Measurements from ENCODE around the gene SH2D3C. TPM values are rescaled to one million over a fixed set of nuclear protein-coding genes. Genes with fewer than 3 reads are reported as not detected.

SH2D3C gene
- total and polyA plus RNA-seq, 2 of the 4 experiments (the other 2 are of a cell fraction) = under 0.01 to 0.24 TPM

DNA sequence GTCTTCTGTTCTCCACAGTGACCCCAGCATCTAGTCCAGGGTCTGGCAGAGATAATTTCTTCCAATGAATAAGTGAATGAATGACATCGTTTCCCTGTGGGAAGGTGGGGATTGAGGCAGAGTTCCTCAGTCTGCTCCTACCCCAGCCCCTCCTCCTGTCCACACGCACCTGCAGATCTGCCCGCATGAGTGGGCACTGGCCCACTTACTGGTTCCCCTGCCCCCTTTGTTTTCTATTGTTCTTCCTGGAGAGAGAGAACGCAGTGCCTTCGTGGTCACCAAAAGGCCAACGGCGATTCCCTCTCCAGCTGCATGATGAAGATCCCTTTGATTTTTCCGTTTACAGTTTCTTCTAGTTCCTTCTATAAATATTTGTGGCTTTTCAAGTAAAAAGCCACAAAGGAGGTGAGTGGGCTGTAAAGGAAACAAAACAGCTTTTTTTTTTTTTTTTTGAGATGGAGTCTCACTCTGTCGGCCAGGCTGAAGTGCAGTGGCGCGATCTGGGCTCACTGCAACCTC, 18.4 kb upstream of the SH2D3C start:
- Histone ChIP-seq H3K27ac (ENCODE audit: insufficient read depth, low read length) (no peak overlapping the region), H3K27me3 (ENCODE audit: control insufficient read depth, insufficient read depth, low read length) (no peaks in the 10 kb centered on the region), H2BK5ac (ENCODE audit: low read depth, low read length, poor library complexity, severe bottlenecking) (no peak overlapping the region), H2AK9ac (replicated peaks; ENCODE audit: low read depth, low read length, poor library complexity) (no peak overlapping the region), H3K4me2 (ENCODE audit: low read depth, low read length) (0 out of 2 replicates have a peak overlapping the region, but pooled peaks have one; percentile 2), H2AK5ac (ENCODE audit: low read depth, low read length) (no peak overlapping the region), H4K8ac (ENCODE audit: low read depth in 2 of 2, low read length in 2 of 2) (no peak overlapping the region), H3K79me1 (ENCODE audit: low read depth in 1 of 2, low read length in 2 of 2) (peaks cover 6 to 30% of the 10 kb centered on the region in 2 experiments; a peak in 2 of 4 replicates), H3K9ac (ENCODE audit: low read depth, low read length) (no peak overlapping the region), H2BK120ac (ENCODE audit: low read depth, low read length) (no peak overlapping the region), H3K56ac (ENCODE audit: extremely low read depth, insufficient read depth, low read length) (no peak overlapping the region), H2BK20ac (ENCODE audit: low read depth, low read length) (no peak overlapping the region), H3K9me3 (ENCODE audit: control insufficient read depth, insufficient read depth, low read length) (no peaks in the 10 kb centered on the region), H4K5ac (ENCODE audit: low read depth, low read length) (no peak overlapping the region), H2AFZ (replicated peaks; ENCODE audit: low read length, poor library complexity) (no peak overlapping the region), H2BK15ac (ENCODE audit: low read depth, low read length) (no peak overlapping the region), H3K9me1 (ENCODE audit: insufficient read depth, low read length) (peaks cover 20% of the 10 kb centered on the region), H3K4me3 (ENCODE audit: insufficient read depth, low read depth, low read length) (no peak overlapping the region), H3K14ac (replicated peaks; ENCODE audit: low read depth, low read length) (no peak overlapping the region), H4K91ac (ENCODE audit: insufficient read depth, low read depth, low read length) (no peak overlapping the region), H3K4ac (ENCODE audit: low read depth, low read length) (no peak overlapping the region), H4K20me1 (ENCODE audit: insufficient read depth, low read length) (peaks cover 28% of the 10 kb centered on the region), H3K23ac (ENCODE audit: low read depth, low read length) (peak overlapping the region; percentile 29; the same call in 1 of the 2 replicates), H3K18ac (ENCODE audit: low read depth, low read length) (no peak overlapping the region), H3K36me3 (ENCODE audit: control insufficient read depth, insufficient read depth, low read length) (peaks cover 9% of the 10 kb centered on the region; the same call in 1 of the 2 replicates), H3K4me1 (ENCODE audit: control insufficient read depth, insufficient read depth, low read length) (peaks cover 16% of the 10 kb centered on the region)
- ChIA-PET POLR2A (ENCODE audit: unreplicated experiment) (interaction anchor here (0.6 kb wide), 2 partner anchors 56 to 74 kb away, joined by 3 read pairs; no protein-coding TSS in a partner anchor), CTCF (interaction anchor here (0.5 to 1.0 kb wide), 2 partner anchors 62 to 189 kb away, joined by 3 to 5 read pairs; partner anchors contain the start of gene TOR2A)
- in situ Hi-C loops (cut with MboI; ENCODE audit: low sequenced_read_pairs) = no loop called here
- WGBS, 2 experiments (ENCODE audit: extremely low coverage in 2 of 2, insufficient read length in 1 of 2) = 20% methylated on average over 2 of the region's 11 CpGs; no CpG with 5 or more reads in 1 of the 2 experiments
- intact Hi-C loops (cut with micrococcal nuclease) = no loop called here
- peak; percentile 65 for DNase-seq
- dilution Hi-C loops (cut with HindIII; ENCODE audit: low sequenced_read_pairs, unreplicated experiment) = no loop called here
- no peak for TF ChIP-seq NFE2L2 (IDR thresholded peaks at IDR 0.05; ENCODE audit: low read depth, low read length)
- 0 out of 2 replicates have a peak, but pooled peaks have one; percentile 17 for TF ChIP-seq POLR2A (IDR thresholded peaks at IDR 0.05; ENCODE audit: low read depth, low read length)
- BruUV-seq (replicated peaks) = no TSS peak
- peak; percentile 19 for ATAC-seq (ENCODE audit: low read depth)

All from IMR-90 (cell line).